ENCODE results near the gene MEFV. TPM values are rescaled to one million over a fixed set of nuclear protein-coding genes. Genes with fewer than 3 reads are reported as not detected.

Gene MEFV
- total and polyA plus RNA-seq, 10 of the 15 experiments (the other 5 are each of a cell fraction or from before 2014, with no cell fraction given): 0.03 to 0.11 (median 0.09) TPM; not detected in 5

DNA sequence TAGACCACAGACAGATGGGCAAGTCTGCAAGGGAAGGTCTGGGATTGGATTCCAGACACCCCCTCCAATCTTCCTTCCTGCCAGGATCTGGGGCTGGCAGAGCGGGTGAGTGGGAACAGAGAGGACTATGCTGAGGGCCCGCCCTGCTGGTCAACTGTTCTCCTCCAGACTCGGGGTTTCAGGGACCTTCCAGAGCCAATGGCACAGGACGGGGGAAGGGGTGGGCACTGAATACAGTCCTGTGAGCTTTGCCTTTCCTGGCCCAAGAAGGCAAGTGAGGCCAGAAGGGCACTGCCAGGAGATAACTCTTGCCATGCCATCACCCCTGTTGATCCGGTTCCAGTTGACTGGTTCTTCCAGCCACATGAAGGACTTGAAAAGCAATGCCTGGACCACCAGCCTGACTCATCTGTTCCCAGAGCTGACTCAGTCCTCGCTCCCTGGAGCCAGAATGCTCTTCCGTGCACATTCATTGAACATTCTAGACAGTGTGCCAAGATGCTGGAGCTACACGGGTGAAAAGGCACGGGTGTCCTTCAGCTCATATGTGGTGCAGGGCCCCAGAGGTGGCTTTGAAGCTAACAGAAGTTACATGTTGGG, 533 bp upstream of the MEFV start:
- 25% methylated on average over 9 of the region's 9 CpGs for WGBS (ENCODE audit: insufficient coverage, insufficient replicate concordance, low lambda C conversion rate, missing lambda C conversion rate)
- no TSS peak for BruUV-seq (replicated peaks)
- H2AFZ ChIP-seq (ENCODE audit: control insufficient read depth, low read depth, low read length): no peak overlapping the region
- TF ChIP-seq ZNF384 (IDR thresholded peaks at IDR 0.05; ENCODE audit: borderline replicate concordance, low read depth, low read length) (no peak), CEBPB (IDR thresholded peaks at IDR 0.05; ENCODE audit: borderline replicate concordance in 1 of 2, low read depth in 2 of 2, low read length in 2 of 2) (no peak), MEF2A (IDR thresholded peaks at IDR 0.05; ENCODE audit: insufficient read depth, low read depth, low read length) (no peak), NKRF (conservative IDR thresholded peaks at IDR 0.05) (no peak), ETV6 (conservative IDR thresholded peaks at IDR 0.05 in 1 of 2, IDR thresholded peaks at IDR 0.05 in 1 of 2; ENCODE audit: borderline replicate concordance in 1 of 2, low read depth in 1 of 2) (no peak), GATAD2B (conservative IDR thresholded peaks at IDR 0.05; ENCODE audit: low read depth) (no peak), NFYB (IDR thresholded peaks at IDR 0.05; ENCODE audit: insufficient read depth, low read depth, low read length) (no peak), RAD51 (IDR thresholded peaks at IDR 0.05) (no peak), MEF2B (IDR thresholded peaks at IDR 0.05; ENCODE audit: partially characterized antibody, poor library complexity, severe bottlenecking) (no peak), ATF3 (IDR thresholded peaks at IDR 0.05; ENCODE audit: borderline replicate concordance, extremely low read depth, low read depth, low read length) (no peak)
- TF ChIP-seq, protein P1, sequence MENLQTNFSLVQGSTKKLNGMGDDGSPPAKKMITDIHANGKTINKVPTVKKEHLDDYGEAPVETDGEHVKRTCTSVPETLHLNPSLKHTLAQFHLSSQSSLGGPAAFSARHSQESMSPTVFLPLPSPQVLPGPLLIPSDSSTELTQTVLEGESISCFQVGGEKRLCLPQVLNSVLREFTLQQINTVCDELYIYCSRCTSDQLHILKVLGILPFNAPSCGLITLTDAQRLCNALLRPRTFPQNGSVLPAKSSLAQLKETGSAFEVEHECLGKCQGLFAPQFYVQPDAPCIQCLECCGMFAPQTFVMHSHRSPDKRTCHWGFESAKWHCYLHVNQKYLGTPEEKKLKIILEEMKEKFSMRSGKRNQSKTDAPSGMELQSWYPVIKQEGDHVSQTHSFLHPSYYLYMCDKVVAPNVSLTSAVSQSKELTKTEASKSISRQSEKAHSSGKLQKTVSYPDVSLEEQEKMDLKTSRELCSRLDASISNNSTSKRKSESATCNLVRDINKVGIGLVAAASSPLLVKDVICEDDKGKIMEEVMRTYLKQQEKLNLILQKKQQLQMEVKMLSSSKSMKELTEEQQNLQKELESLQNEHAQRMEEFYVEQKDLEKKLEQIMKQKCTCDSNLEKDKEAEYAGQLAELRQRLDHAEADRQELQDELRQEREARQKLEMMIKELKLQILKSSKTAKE (IDR thresholded peaks at IDR 0.05; ENCODE audit: low read depth, poor library complexity, severe bottlenecking): no peak
- TF ChIP-seq, protein P2, sequence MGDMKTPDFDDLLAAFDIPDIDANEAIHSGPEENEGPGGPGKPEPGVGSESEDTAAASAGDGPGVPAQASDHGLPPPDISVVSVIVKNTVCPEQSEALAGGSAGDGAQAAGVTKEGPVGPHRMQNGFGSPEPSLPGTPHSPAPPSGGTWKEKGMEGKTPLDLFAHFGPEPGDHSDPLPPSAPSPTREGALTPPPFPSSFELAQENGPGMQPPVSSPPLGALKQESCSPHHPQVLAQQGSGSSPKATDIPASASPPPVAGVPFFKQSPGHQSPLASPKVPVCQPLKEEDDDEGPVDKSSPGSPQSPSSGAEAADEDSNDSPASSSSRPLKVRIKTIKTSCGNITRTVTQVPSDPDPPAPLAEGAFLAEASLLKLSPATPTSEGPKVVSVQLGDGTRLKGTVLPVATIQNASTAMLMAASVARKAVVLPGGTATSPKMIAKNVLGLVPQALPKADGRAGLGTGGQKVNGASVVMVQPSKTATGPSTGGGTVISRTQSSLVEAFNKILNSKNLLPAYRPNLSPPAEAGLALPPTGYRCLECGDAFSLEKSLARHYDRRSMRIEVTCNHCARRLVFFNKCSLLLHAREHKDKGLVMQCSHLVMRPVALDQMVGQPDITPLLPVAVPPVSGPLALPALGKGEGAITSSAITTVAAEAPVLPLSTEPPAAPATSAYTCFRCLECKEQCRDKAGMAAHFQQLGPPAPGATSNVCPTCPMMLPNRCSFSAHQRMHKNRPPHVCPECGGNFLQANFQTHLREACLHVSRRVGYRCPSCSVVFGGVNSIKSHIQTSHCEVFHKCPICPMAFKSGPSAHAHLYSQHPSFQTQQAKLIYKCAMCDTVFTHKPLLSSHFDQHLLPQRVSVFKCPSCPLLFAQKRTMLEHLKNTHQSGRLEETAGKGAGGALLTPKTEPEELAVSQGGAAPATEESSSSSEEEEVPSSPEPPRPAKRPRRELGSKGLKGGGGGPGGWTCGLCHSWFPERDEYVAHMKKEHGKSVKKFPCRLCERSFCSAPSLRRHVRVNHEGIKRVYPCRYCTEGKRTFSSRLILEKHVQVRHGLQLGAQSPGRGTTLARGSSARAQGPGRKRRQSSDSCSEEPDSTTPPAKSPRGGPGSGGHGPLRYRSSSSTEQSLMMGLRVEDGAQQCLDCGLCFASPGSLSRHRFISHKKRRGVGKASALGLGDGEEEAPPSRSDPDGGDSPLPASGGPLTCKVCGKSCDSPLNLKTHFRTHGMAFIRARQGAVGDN (IDR thresholded peaks at IDR 0.05): no peak
- TF ChIP-seq, protein P3, sequence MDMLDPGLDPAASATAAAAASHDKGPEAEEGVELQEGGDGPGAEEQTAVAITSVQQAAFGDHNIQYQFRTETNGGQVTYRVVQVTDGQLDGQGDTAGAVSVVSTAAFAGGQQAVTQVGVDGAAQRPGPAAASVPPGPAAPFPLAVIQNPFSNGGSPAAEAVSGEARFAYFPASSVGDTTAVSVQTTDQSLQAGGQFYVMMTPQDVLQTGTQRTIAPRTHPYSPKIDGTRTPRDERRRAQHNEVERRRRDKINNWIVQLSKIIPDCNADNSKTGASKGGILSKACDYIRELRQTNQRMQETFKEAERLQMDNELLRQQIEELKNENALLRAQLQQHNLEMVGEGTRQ (IDR thresholded peaks at IDR 0.05; ENCODE audit: borderline replicate concordance, low read depth, low read length): no peak

More for the DNA sequence above, 533 bp upstream of the MEFV start:
- Histone ChIP-seq H3K79me2 (ENCODE audit: control insufficient read depth, insufficient read depth, low read length) (no peaks in the 10 kb centered on the region), H4K20me1 (ENCODE audit: control insufficient read depth, insufficient read depth) (no peaks in the 10 kb centered on the region), H3K4me1 (ENCODE audit: control insufficient read depth, insufficient read depth, low read length) (no peaks in the 10 kb centered on the region), H3K9me3 (replicated peaks; ENCODE audit: control insufficient read depth, insufficient read depth, low read length) (no peaks in the 10 kb centered on the region), H3K9ac (ENCODE audit: control insufficient read depth, insufficient read depth, low read length) (no peak overlapping the region), H3K27ac (ENCODE audit: control insufficient read depth, insufficient read depth) (no peak overlapping the region), H3K36me3 (ENCODE audit: control insufficient read depth in 2 of 2, insufficient read depth in 2 of 2, low read length in 1 of 2) (no peaks in the 10 kb centered on the region), H3K27me3 (replicated peaks in 1 of 2; ENCODE audit: control insufficient read depth in 2 of 2, insufficient read depth in 2 of 2, low read length in 1 of 2) (no peaks in the 10 kb centered on the region), H3K4me3 (no peak overlapping the region), H3K4me2 (ENCODE audit: control insufficient read depth, insufficient read depth) (no peak overlapping the region)
- ATAC-seq: no peak
- FAIRE-seq: no peak
- CTCF ChIA-PET: interaction anchor here (4.1 kb wide), 1 partner anchor 10 kb away, joined by 14 read pairs; no protein-coding TSS in a partner anchor
- RAD21 ChIA-PET (ENCODE audit: unreplicated experiment): no interaction called here
- SMC1A ChIA-PET (ENCODE audit: uncharacterized antibody, unreplicated experiment): no interaction called here
- intact Hi-C loops (cut with micrococcal nuclease; ENCODE audit: unreplicated experiment): no loop called here
- in situ Hi-C loops (cut with MboI): no loop called here
- POLR2A ChIA-PET: no interaction called here
- no peak for DNase-seq (ENCODE audit: low read depth, low spot score)
